ENCODE results near the gene ITGB2.
"Not testable (repeated sequence)": the region's sequence is repeated elsewhere in the genome, so short reads cannot be mapped to it uniquely, and the experiment has no call there.

The ITGB2 gene

DNA sequence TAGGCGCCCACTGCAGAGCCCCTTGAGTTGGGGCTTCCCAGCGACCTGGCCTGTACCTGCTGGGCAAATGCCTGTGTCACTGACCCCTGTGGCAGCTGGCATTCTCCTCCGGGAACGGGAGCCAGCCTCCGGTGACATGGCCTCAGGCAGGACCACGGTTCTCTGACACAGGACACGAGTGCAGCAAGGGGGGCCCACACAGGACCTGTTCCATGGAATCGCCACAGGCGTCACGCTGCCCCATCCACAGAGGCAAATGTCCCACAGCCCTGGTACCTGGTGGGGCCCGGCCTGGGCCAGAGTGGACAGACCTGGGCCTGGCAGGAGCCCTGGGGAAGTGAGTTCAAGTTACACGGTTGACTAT is 2.6 kb downstream of the ITGB2 start:
- no peaks in the 10 kb centered on the region for H3K9me3 Mint-ChIP-seq
- H3K36me3 Mint-ChIP-seq (ENCODE audit: low read depth): peaks cover 45% of the 10 kb centered on the region
- peaks cover 53% of the 10 kb centered on the region for H3K4me1 Mint-ChIP-seq (ENCODE audit: low read depth)
- no peak overlapping the region for H3K27ac Mint-ChIP-seq
- no peaks in the 10 kb centered on the region for H3K27me3 Mint-ChIP-seq (ENCODE audit: low read depth)
- DNase-seq (ENCODE audit: low spot score): no peak
- H3K4me3 Mint-ChIP-seq: peak overlapping the region; percentile 97

DNA sequence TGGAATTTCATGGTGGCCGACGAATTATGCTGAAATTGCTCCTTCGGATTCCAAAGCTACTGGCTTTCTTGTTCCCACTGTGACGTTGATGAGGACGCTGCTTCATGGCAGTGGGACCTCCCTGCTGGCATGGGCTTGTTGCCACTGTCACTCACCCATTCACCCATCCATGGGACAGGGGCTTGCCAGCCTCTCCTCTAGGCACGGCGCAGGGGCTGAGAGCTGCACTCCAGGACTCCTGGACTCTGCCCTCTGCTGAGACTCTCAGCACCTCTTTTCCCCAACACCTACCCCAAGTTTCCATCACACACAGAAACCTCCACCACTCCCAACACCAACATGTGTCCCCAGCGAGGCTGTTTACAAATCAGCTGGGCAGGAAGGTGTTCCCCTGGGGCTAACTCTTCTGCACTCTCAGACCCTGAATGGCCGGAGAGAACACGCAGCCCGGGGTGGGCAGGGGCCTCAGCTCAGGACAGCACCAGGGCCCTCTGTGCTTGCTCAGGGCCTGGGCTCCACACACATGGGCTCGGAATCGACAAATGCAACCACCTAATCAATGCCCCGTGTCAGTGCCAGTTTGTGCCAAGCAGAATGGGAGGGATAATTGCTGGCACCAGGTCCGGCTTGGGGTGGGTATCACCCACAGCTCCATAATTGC is 3.1 kb downstream of the ITGB2 start:
- Mint-ChIP-seq H3K36me3 (ENCODE audit: low read depth) (peaks cover 46% of the 10 kb centered on the region), H3K27ac (peak overlapping the region; percentile 57), H3K4me3 (peak overlapping the region; percentile 97), H3K4me1 (ENCODE audit: low read depth) (peaks cover 50% of the 10 kb centered on the region), H3K27me3 (ENCODE audit: low read depth) (no peaks in the 10 kb centered on the region), H3K9me3 (no peaks in the 10 kb centered on the region)
- DNase-seq (ENCODE audit: low spot score): no peak

DNA sequence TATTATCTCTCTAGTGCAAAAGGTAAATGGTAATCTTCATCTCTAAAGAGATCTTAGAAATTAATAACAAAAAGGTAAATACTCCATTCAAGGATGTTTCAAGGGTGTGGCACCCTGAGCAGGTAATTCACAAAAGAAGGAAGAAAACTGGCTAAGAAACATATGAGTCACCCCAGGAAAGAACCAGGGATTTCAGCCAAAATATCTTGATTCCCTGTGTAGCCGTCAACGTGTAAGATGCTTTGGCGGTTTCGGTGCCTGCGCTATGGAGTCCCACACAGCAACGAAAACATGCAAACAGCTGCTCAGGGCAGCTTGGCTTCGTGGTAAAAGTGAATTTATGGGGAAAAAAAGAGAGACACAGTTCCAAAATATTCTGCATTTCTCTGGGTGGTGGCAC is 3.7 kb downstream of the ITGB2 start:
- H3K4me3 Mint-ChIP-seq: peak overlapping the region; percentile 97
- H3K27me3 Mint-ChIP-seq (ENCODE audit: low read depth): no peaks in the 10 kb centered on the region
- H3K36me3 Mint-ChIP-seq (ENCODE audit: low read depth): peaks cover 46% of the 10 kb centered on the region
- peaks cover 48% of the 10 kb centered on the region for H3K4me1 Mint-ChIP-seq (ENCODE audit: low read depth)
- H3K27ac Mint-ChIP-seq: peak overlapping the region; percentile 62
- no peaks in the 10 kb centered on the region for H3K9me3 Mint-ChIP-seq
- DNase-seq (ENCODE audit: low spot score): no peak

DNA sequence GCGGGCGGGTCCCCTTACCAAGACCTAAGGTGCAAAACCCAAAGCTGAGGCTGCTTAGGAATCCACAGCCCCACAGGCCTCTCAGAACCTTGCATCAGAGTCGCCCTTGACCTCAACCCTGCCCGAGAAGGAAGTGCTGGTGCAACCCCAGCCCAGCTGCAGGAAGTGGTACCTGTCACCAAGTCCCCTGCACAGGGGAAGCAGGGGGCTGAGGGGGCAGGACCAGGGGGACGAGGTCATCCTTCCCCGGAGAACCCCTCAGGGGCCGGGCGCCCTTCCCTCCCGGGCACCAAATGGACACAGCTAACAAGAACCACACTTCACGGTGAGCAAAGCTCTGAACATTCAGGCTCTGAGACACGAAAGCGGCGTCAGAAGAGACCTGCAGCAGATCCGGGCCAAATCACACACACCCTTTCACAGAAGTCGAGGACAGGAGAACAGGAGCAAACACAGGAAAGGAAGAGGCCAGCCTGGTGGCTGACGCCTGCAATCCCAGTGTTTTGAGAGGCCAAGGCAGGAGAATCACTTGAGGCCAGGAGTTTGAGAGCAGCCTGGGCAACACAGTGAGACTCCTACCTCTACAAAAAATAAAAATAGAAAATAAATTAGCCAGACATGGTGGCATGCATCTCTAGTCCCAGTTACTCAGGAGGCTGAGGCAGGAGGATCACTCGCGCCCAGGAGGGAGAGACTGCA is 6.4 kb downstream of the ITGB2 start:
- H3K27ac Mint-ChIP-seq: peak overlapping the region; percentile 92
- H3K4me1 Mint-ChIP-seq (ENCODE audit: low read depth): peaks cover 52% of the 10 kb centered on the region
- DNase-seq (ENCODE audit: low spot score): peak; percentile 70
- H3K9me3 Mint-ChIP-seq: no peaks in the 10 kb centered on the region
- peak overlapping the region; percentile 97 for H3K4me3 Mint-ChIP-seq
- no peaks in the 10 kb centered on the region for H3K27me3 Mint-ChIP-seq (ENCODE audit: low read depth)
- peaks cover 45% of the 10 kb centered on the region for H3K36me3 Mint-ChIP-seq (ENCODE audit: low read depth)

DNA sequence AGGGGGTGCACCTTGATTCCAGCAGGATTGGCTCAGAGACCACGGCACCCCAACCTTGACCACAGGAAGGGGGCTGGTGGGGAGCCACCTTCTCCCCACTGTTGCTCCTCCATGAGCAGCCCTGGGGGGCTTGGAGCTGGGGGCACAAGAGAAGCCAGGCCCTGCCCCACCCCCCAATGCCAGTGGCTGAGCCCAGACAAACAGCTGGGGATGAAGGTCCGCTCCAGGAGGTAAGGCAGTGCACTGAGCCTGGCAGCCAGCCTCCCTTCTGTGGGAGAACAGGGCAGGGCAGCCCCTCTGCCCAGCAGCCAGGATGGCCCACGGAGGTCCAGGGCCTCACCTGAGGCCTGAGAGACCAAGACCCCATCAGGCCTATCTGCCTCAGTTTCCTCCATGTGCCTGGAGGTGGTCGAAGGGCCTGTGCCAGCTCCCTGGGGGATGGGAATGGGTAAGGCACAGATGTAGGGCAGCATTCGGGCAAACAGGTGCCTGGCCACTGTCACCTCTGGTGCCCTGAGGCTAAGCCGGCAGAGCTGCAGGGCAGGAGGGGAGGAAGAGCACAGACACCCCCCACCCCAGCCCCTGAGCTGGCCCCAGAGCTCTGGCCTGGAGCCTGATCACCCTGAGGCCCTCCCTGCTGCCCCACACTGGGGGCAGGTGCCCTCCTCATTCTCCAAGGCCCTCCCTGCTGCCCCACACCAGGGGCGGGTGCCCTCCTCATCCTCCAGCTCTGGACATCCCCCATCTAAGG is 7.1 kb downstream of the ITGB2 start:
- no peak for DNase-seq (ENCODE audit: low spot score)
- Mint-ChIP-seq H3K27me3 (ENCODE audit: low read depth) (no peaks in the 10 kb centered on the region), H3K4me3 (peak overlapping the region; percentile 97), H3K9me3 (no peaks in the 10 kb centered on the region), H3K36me3 (ENCODE audit: low read depth) (peaks cover 48% of the 10 kb centered on the region), H3K27ac (peak overlapping the region; percentile 92), H3K4me1 (ENCODE audit: low read depth) (peaks cover 52% of the 10 kb centered on the region)

DNA sequence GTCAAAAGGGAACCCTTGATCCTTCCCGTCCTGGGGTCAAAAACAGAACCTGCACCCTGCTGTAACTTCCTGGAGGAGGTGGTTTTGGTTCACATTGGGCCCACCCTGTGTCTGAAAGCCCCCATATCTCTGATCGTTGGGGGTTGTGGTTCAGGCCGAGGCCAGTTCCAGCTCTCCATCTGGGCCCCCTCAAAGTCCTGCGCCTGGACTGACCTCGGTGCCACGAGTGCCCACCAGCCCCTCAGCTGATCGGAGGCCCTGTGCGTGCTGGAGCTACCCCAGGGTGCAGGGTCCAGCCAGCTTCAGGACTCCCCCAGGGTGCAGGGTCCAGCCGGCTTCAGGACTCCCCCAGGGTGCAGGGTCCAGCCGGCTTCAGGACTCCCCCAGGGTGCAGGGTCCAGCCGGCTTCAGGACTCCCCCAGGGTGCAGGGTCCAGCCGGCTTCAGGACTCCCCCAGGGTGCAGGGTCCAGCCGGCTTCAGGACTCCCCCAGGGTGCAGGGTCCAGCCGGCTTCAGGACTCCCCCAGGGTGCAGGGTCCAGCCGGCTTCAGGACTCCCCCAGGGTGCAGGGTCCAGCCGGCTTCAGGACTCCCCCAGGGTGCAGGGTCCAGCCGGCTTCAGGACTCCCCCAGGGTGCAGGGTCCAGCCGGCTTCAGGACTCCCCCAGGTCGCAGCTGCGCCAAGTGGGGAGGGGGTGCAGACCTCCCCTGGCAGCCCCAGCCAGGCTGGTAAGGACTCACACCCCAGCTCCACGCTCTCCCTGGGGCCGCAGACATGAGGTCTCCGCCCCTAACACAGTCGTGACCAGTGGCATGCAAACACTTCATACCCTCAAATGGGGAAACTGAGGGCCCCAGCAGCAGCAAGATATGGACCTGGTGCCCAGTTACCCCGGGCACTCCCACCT is 7.9 kb downstream of the ITGB2 start:
- Mint-ChIP-seq H3K4me3 (peak overlapping the region; percentile 97), H3K4me1 (ENCODE audit: low read depth) (peaks cover 52% of the 10 kb centered on the region), H3K36me3 (ENCODE audit: low read depth) (peaks cover 45% of the 10 kb centered on the region)

DNA sequence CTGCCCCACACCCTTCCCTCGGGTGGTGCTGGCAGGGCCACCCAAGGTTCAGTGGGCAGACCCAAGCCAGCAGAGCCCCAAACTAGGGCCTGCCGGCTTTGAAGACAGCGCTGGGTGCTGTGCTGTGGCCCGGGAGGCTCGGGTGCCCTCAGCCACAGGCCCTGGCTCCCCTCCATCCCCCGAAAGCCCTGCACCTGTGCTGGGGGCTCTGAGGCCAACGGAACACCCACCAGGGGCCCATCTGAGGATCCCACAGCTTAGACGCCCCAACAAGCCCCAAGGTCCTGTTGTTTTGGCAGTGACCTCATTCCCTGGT is 8.6 kb downstream of the ITGB2 start:
- peaks cover 47% of the 10 kb centered on the region for H3K4me1 Mint-ChIP-seq (ENCODE audit: low read depth)
- no peak for DNase-seq (ENCODE audit: low spot score)
- H3K4me3 Mint-ChIP-seq: peak overlapping the region; percentile 65
- H3K36me3 Mint-ChIP-seq (ENCODE audit: low read depth): peaks cover 39% of the 10 kb centered on the region
- peak overlapping the region; percentile 80 for H3K27ac Mint-ChIP-seq
- H3K9me3 Mint-ChIP-seq: no peaks in the 10 kb centered on the region
- no peaks in the 10 kb centered on the region for H3K27me3 Mint-ChIP-seq (ENCODE audit: low read depth)

More for the DNA sequence above, 7.9 kb downstream of the ITGB2 start:
- H3K27me3 Mint-ChIP-seq (ENCODE audit: low read depth); H3K9me3 Mint-ChIP-seq; DNase-seq (ENCODE audit: low spot score): not testable (repeated sequence)
- H3K27ac Mint-ChIP-seq: peak overlapping the region; percentile 92

DNA sequence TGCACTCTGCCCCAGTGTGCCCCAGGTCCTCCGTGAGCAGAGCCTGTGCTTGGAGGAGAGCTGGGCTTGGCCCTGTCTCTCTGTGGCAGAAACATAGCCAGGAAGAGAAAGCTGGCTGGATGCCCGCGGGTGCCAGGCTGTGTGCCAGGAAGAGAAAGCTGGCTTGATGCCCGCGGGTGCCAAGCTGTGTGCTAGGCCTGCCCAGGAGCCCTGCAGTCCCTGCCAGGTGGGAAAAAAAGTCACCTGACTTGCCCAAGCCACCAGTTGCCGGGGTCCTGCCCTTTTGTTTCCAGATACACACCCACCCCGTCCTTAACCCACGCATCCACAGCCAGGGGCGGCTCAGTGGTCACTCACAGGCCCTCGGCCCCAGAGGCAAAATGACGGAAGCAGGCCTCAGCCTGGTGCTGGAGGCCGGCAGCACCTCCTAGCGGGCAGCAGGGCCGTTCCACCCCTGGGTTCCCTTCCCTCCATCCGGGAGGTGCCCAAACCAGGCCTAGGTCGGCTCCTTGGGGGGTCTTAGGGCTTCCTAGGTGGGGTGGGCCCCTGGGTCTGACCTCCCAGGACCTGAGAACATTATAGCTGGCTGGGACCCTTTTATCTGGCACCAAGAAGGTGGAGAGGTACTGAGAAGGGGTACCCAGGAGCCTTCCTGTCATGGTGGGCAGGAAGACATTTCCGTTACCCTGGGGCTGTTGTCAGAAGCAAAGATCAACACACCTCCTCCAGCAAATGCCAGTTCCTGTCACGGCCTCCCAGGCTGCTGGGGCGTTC is 9.1 kb downstream of the ITGB2 start:
- peaks cover 41% of the 10 kb centered on the region for H3K4me1 Mint-ChIP-seq (ENCODE audit: low read depth)
- H3K9me3 Mint-ChIP-seq: no peaks in the 10 kb centered on the region
- peak; percentile 64 for DNase-seq (ENCODE audit: low spot score)
- no peaks in the 10 kb centered on the region for H3K27me3 Mint-ChIP-seq (ENCODE audit: low read depth)
- peaks cover 35% of the 10 kb centered on the region for H3K36me3 Mint-ChIP-seq (ENCODE audit: low read depth)
- H3K4me3 Mint-ChIP-seq: peak overlapping the region; percentile 65
- peak overlapping the region; percentile 80 for H3K27ac Mint-ChIP-seq

DNA sequence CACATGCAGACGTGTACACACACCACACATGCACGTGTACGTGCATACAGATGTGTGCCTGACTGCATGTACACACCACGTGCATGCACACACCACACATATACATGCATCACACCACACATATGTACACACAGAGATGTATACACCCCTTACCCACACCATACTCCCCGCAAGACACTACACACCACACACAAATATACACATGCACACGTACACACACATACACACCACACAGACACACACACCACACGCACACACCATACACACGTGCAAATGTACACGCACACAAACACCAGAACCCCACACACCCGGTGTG is 9.7 kb downstream of the ITGB2 start:
- peaks cover 38% of the 10 kb centered on the region for H3K36me3 Mint-ChIP-seq (ENCODE audit: low read depth)
- peak overlapping the region; percentile 80 for H3K27ac Mint-ChIP-seq
- peak overlapping the region; percentile 65 for H3K4me3 Mint-ChIP-seq
- no peaks in the 10 kb centered on the region for H3K27me3 Mint-ChIP-seq (ENCODE audit: low read depth)
- peaks cover 38% of the 10 kb centered on the region for H3K4me1 Mint-ChIP-seq (ENCODE audit: low read depth)
- no peak for DNase-seq (ENCODE audit: low spot score)
- H3K9me3 Mint-ChIP-seq: no peaks in the 10 kb centered on the region

DNA sequence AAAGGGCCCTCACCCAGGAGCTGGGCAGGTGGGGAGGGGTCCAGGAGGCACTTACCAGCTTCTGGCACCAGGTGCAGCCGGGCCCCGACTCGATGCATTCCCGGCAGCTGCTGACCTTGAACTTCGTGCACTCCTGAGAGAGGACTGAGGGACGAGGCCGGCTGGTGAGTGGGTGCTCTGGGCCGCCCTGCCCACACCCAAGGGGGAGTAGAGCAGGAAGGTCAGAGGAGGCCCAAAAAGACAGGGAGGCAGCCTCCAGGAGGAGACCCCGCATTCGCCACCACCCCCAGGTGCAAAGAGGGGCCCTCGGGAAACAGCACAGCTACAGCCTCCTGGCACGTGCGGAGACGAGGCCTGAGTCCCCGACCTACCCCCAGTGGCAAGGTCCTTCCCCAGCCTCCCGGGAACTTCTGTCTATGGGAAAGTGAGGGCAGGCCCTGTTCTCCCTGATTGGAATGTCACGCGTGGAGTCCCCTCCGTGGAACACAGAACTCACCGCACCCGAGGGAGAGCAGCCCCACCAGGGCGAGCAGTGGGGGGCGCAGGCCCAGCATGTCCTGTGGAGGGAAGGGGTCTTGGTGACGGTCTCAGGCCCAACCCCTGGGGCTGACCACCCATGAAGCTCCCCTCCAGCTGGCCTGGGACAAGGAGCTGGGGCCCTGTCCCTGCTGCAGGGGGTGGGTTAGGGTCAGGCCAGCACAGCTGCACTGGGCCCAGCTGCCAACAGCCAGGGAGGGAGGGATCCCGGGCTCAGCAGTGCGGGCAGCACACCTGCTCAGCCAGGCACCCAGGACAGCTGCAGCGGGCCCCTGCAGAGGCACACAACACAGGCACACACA is 10.3 kb downstream of the ITGB2 start:
- no peaks in the 10 kb centered on the region for H3K9me3 Mint-ChIP-seq
- no peak for DNase-seq (ENCODE audit: low spot score)
- no peaks in the 10 kb centered on the region for H3K27me3 Mint-ChIP-seq (ENCODE audit: low read depth)
- peak overlapping the region; percentile 65 for H3K4me3 Mint-ChIP-seq
- H3K4me1 Mint-ChIP-seq (ENCODE audit: low read depth): peaks cover 35% of the 10 kb centered on the region
- H3K27ac Mint-ChIP-seq: peak overlapping the region; percentile 80
- H3K36me3 Mint-ChIP-seq (ENCODE audit: low read depth): peaks cover 37% of the 10 kb centered on the region

DNA sequence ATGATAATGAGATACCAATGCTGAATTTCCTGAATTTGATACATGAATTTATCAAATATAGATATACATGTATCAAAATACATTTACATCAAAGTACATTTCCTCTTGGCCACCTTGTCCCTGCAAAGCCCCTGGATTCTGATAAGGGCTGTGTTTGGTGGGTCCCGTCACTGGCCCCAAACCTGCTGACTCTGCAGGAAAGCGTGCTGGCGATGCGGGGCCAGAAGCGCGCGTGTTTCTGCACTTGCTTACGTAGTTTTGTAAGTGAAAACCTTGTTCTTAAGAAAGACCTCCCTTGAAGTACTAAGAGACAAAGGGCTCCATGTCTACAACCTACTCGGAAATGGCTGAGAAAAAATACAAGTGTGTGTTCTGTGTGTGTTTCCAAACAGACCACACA is 11.0 kb downstream of the ITGB2 start:
- H3K9me3 Mint-ChIP-seq: no peaks in the 10 kb centered on the region
- peak overlapping the region; percentile 45 for H3K27ac Mint-ChIP-seq
- no peak for DNase-seq (ENCODE audit: low spot score)
- peaks cover 29% of the 10 kb centered on the region for H3K4me1 Mint-ChIP-seq (ENCODE audit: low read depth)
- H3K4me3 Mint-ChIP-seq: peak overlapping the region; percentile 36
- no peaks in the 10 kb centered on the region for H3K27me3 Mint-ChIP-seq (ENCODE audit: low read depth)
- peaks cover 37% of the 10 kb centered on the region for H3K36me3 Mint-ChIP-seq (ENCODE audit: low read depth)

DNA sequence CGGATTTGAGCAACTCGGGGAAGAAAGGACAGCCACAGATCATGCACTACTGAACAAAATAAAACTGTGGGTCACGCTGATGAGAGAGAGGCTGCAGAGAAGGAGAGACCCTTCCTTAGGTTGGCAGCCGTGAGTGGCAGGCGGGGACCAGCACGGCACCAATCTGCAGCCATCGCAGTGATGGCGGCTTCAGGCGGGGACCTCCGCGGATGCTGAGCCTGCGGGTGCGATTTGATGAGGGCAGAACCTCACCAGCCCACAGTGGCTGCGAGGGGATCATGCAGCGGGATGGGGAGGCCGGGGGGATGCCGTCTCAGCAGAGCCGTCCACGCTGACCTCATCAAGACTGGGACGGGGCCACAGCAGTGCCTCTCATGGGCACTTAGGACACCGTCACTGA is 11.8 kb downstream of the ITGB2 start:
- H3K27ac Mint-ChIP-seq: peak overlapping the region; percentile 18
- peaks cover 40% of the 10 kb centered on the region for H3K36me3 Mint-ChIP-seq (ENCODE audit: low read depth)
- H3K4me3 Mint-ChIP-seq: no peak overlapping the region
- DNase-seq (ENCODE audit: low spot score): no peak
- H3K4me1 Mint-ChIP-seq (ENCODE audit: low read depth): peaks cover 24% of the 10 kb centered on the region
- H3K9me3 Mint-ChIP-seq: no peaks in the 10 kb centered on the region
- H3K27me3 Mint-ChIP-seq (ENCODE audit: low read depth): no peaks in the 10 kb centered on the region
